ENCODE measurements around the gene USH2A.

The USH2A gene

GRCh38 chr1:216270086-216270773 is 153.0 kb downstream of the USH2A start:
- DNase-seq = no peak

DNA sequence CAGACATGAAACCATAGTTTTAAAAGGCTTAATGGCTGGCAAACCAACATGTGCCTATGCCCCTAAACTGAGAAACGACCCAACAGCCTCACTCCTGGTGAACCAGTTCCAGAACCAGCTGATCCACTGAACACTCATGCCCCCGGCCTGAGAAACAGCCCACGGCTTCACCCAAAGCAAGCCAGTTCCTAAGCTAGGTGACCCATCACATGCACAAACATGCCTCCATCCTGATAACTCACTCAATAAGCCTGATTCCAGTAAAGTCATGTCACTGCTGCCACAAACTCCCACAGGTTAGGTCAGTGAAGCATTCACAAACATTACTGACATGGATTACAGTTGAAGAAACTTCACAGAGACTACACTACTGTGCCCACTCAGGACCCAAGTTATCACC is 161.6 kb downstream of the USH2A start:
- no peak for DNase-seq

- DNase-seq = no peak
Observed at GRCh38 chr1:216258856-216259255, 164.4 kb downstream of the USH2A start.

DNA sequence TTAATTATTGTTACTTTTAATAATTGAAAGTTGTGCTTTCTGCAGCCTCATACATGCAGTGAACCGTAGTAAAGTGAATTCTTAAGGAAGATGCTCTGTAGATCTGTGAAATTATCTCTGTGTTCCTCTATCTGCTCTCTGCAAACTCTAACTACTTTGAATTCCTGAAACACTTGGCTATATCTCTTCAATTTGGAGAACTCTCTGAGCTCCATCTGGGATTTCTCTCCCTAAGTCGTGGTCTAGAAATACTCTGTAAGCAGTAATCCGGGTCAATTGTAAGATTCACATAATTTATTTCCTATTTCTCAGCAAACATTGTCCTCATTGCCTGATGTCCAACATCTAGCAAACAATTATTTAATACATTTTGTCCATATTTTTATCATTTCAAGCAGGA is 164.9 kb downstream of the USH2A start:
- no peak for DNase-seq

DNA sequence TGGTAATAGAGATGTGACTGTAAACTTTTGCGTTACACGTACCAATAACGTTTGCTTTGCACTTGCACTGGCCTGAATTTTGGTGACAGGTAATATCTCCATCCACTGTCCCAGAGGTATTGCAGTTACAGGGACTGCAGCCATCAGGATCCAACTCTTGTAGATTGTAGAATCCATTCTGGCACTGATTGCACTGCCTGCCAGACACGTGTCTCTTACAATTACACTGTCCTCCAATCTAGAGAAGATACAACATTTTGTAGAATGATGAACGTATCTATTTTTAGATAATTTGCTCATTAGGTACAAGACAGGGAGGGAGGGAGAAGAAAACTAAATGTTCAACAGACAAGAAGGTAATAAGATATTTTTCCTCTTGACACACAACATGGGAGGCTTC is 172.4 kb downstream of the USH2A start:
- no peak for DNase-seq

GRCh38 chr1:216248628-216249027 is 174.6 kb downstream of the USH2A start:
- no peak for DNase-seq

GRCh38 chr1:216247937-216248336 is 175.3 kb downstream of the USH2A start:
- no peak for DNase-seq

- DNase-seq = no peak
Observed at GRCh38 chr1:216246577-216247203, 176.6 kb downstream of the USH2A start.

GRCh38 chr1:216238844-216239243 is 184.4 kb downstream of the USH2A start:
- DNase-seq = no peak

DNA sequence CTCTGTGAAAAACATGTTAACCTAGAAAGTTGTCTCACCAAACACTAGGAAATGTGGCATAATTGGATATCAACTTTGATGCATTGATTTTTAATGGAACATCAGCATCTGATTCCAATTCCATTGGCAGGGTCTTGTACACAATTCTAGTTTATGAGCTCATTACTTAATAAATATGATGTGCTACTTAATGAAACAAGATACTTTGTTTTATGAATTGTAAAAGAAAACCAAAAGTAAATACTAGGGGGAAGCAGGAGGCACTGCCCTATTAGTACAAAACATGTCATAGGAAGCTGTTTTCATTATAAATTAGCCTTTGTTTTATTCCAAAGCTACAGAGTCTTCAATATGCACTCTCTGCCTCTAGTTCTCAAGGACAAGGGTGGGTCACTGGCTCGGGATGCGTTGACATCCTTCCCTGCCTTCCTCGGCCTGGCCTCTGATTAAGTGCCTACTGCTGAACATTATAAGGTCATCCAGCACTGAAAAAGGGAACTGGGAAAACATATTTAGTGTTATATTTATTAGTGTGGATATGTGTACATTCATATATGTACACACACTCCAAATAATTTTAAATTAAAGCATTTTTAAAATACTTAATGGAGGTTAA is 185.2 kb downstream of the USH2A start:
- no peak for DNase-seq

DNA sequence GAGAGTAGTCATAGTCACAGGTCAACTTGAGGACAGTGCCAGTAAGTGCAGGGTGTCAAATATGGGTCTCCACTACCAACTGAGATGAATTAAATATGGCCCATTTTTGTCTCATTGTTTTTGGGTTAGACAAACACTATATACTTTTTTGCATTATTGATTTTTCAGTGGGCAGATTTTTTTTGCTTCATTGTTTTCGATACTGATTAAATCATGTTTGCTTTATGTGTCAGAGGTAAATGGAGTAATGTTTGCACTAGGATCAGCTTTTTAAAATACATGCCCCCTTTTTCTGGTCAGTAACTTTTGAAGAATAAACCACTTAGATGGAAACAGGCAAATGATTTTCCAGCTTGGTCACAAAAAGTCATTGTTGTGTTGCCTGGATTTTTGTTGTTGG is 199.0 kb downstream of the USH2A start:
- DNase-seq = no peak

DNA sequence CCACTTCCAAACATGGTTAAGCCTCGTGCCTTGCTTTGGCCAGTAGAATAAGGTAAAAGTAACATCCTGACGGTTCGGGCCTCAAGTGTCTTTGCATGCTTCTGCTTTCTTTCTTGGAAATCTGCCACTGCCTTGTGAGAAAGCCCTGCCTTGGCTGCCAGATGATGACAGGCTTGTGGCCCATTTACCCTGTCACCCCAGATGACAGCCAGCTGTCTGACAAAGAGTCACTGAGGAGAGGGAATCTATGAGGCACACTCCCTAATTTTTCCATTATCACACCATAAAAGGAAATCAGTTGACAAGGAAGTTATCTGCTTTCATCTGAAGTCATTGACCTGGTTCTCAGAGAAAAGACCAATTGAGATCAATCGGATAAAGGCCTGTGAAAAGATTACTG is 199.8 kb downstream of the USH2A start:
- DNase-seq = no peak

DNA sequence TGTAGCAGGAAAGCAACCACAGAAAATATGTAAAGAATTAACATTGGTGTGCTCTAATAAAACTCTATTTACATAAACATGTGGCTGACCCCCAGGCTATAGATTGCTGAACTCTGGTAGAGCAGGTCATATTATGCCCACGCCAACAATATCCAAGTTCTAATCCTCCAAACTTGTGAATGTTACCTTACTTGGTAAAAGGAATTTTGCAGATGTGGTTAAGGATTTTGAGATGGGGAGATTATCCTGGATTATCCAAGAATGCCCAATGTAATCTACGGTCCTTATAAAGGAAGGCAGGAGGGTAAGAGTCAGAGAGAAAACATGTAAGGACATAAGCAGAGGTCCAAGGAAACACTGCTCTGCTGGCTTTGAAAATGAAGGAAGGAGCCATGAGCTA is 201.0 kb downstream of the USH2A start:
- DNase-seq = no peak

DNA sequence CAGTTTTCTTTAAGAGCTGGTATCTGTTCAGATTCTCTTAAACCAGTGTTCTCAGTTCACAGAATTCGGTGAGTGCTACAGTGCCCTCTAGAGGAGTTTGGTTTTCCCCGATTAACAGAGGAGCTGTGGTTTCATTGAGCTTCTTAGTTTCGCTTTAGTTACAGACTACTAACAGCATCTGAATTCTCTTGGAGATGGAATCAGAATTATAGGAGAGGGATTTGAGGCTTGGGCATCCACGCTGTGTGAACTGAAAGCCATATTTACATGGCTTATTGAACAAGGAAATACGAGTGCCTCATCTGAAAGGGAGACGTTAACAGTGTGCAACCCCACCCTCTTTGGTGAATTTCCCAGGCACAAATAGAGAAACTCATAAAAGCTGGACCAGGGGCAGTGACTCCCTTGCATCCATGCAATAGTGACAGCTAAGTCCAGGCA is 202.0 kb downstream of the USH2A start:
- peak; percentile 90 for DNase-seq

GRCh38 chr1:216216305-216216704 is 206.9 kb downstream of the USH2A start:
- DNase-seq = no peak

GRCh38 chr1:216215169-216215568 is 208.1 kb downstream of the USH2A start:
- no peak for DNase-seq

DNA sequence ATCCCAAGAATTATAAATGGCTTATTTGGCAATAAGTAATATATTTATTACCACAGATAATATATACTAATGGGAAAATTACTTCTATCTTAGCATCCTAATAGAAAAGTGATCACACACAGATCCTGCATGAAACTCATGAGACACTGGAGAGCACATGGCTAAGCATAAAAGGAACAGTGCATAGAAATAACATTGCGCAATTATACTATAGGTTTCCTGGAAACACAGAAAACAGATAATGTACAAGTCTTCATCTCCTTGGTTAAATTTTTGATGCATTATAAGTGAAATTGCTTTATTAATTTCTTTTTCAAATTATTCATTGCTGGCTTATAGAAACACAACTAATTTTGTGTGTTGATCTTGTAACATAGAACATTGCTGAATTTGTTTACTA is 210.4 kb downstream of the USH2A start:
- DNase-seq = no peak

GRCh38 chr1:216210081-216210480 is 213.2 kb downstream of the USH2A start:
- DNase-seq = no peak

DNA sequence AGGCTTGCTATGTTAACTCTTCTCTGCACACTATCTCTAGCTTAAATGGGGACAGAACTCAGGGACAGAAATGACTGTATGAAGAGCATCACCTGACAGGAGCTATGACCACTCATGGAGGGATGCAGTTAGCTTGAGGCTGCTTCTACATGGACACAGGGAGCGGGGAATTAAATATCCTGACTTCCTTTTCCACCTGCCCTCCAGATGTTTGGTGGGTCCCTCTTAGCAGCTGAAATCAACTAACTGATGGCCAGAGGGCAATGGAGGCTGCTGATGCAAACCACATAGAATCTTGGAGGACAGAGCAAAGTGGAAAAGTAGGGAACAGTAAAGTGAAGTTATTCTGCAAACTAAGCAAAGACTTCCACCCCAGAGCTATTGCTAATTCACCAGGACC is 214.1 kb downstream of the USH2A start:
- no peak for DNase-seq

DNA sequence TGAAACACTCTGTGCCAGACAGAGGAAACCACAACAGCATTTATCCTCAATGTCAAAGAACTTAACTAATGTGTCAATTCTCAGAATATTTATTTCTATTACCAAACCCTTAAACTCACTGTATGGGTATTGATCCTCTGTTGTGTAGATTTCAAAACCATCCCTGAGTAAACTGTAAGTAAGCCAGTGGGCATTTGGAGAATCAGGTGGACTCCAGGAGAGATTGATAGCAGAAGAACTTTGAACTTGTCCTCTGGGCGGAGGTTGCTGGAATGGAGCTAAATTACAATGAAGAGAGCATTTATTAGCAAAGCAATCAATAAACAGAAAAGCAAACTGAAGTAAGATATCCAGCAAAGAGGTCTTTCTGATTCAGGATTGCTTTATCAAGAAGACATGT is 216.1 kb downstream of the USH2A start:
- no peak for DNase-seq

DNA sequence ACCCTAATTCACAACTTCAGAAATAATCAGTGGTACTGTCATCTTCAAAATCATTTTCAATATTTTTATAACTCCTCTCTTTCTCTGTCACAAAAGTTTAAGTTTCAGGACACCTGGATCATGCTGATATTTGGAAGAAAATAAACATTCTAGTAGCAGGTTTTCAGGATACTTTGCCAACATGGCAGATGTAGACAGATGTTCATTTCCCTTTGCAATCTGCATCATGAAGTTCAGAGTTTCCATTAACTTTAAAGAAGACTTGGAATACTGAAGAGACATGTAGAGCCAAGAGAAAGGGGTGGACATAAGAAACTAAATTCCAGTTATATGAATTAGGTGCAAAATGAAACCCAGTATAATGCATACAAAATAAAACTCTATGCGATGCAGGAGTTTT is 218.1 kb downstream of the USH2A start:
- no peak for DNase-seq

GRCh38 chr1:216201946-216202345 is 221.3 kb downstream of the USH2A start:
- DNase-seq = no peak

- no peak for DNase-seq
Observed at GRCh38 chr1:216200941-216201340, 222.3 kb downstream of the USH2A start.

DNA sequence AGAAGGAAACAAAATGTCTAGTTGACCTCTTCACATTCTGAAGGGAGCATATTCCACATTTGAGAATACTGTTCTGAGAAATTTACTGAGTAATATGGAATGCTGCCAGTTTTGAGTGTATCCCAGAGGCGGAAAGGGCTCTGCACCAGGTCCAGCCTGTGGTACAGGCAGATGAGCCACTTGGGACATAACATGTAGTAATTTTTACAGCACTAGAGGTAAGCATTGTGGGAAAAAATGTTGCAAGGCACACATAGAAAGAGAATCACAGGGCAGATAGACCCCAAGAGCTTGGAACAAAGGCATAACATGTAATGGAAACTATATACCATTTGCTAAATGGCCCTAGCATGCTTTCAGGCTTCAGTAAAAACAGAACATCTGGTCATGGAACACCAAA is 228.5 kb downstream of the USH2A start:
- DNase-seq = no peak
